KMS-11 (cell line): ENCODE measurements around the gene DPY19L1.

Experiments used
- H2AFZ ChIP-seq: fragments of 200-600 bp; sonication (generic); 2 replicates; pipeline ENCODE4 v1.6.1; 2016; ENCODE audit warnings: antibody characterized with exemption, mixed run types, low read depth
- H3K27ac ChIP-seq: fragments of 200-600 bp; sonication (generic); 2 replicates; pipeline ENCODE4 v1.6.1; 2016; ENCODE audit warnings: mild to moderate bottlenecking, mixed run types
- H3K27me3 ChIP-seq: fragments of 200-600 bp; sonication (generic); 2 replicates; pipeline ENCODE4 v1.6.1; 2017; ENCODE audit warnings: mild to moderate bottlenecking, low read depth, mixed run types, moderate library complexity; ENCODE audit not compliant: insufficient read depth
- H3K36me3 ChIP-seq: fragments of 200-600 bp; sonication (generic); 2 replicates; pipeline ENCODE4 v1.6.1; 2017; ENCODE audit warnings: mild to moderate bottlenecking, mixed run types; ENCODE audit not compliant: insufficient read depth
- H3K4me1 ChIP-seq: fragments of 200-600 bp; sonication (generic); 2 replicates; pipeline ENCODE4 v1.6.1; 2016; ENCODE audit warnings: mild to moderate bottlenecking, low read depth, mixed run types; ENCODE audit not compliant: poor library complexity, severe bottlenecking
- H3K4me2 ChIP-seq: fragments of 200-600 bp; sonication (generic); 2 replicates; pipeline ENCODE4 v1.7.0; 2016; ENCODE audit warnings: mild to moderate bottlenecking, mixed run types
- H3K4me3 ChIP-seq: fragments of 200-600 bp; sonication (generic); IDR thresholded peaks from 2 replicates; pipeline ENCODE4 v1.6.1; 2017; ENCODE audit warnings: low read depth, low read length, mixed read lengths; ENCODE audit not compliant: insufficient read depth
- H3K79me2 ChIP-seq: fragments of 200-600 bp; sonication (generic); 2 replicates; pipeline ENCODE4 v1.6.1; 2016; ENCODE audit warnings: low read depth, mixed run types; ENCODE audit not compliant: insufficient read depth
- H3K9ac ChIP-seq: fragments of 200-600 bp; sonication (generic); 2 replicates; pipeline ENCODE4 v1.6.1; 2016; ENCODE audit warnings: mild to moderate bottlenecking, mixed run types
- H4K20me1 ChIP-seq: fragments of 200-600 bp; sonication (generic); 2 replicates; pipeline ENCODE4 v1.6.1; 2016; ENCODE audit warnings: mild to moderate bottlenecking, mixed run types; ENCODE audit not compliant: insufficient read depth
- CTCF ChIP-seq: fragments of 200-600 bp; sonication (generic); conservative IDR thresholded peaks from 2 replicates; pipeline ENCODE4 v1.6.1; 2017; ENCODE audit warnings: low read depth, mild to moderate bottlenecking, antibody characterized with exemption, low read length, moderate library complexity, mixed read lengths

The DPY19L1 gene

GRCh38 chr7:35035511-35035961, 1.7 kb downstream of the DPY19L1 start:
- peaks cover 41% of the 10 kb centered on the region for H3K4me1 ChIP-seq
- H4K20me1 ChIP-seq: no peaks in the 10 kb centered on the region
- H2AFZ ChIP-seq: no peak overlapping the region
- H3K4me2 ChIP-seq: peak overlapping the region; percentile 96
- peak overlapping the region; percentile 57; the same call in 1 of the 2 replicates for H3K9ac ChIP-seq
- H3K36me3 ChIP-seq: no peaks in the 10 kb centered on the region
- H3K27ac ChIP-seq: peak overlapping the region; percentile 41
- no peak for TF ChIP-seq CTCF
- peaks cover 62% of the 10 kb centered on the region for H3K79me2 ChIP-seq
- H3K4me3 ChIP-seq: no peak overlapping the region
- H3K27me3 ChIP-seq: no peaks in the 10 kb centered on the region

GRCh38 chr7:35032166-35032565, 5.1 kb downstream of the DPY19L1 start:
- no peak for TF ChIP-seq CTCF
- H3K79me2 ChIP-seq: peaks cover 95% of the 10 kb centered on the region
- no peak overlapping the region for H3K4me3 ChIP-seq
- no peaks in the 10 kb centered on the region for H4K20me1 ChIP-seq
- no peak overlapping the region for H3K27ac ChIP-seq
- H3K4me1 ChIP-seq: peaks cover 49% of the 10 kb centered on the region
- no peak overlapping the region for H2AFZ ChIP-seq
- no peaks in the 10 kb centered on the region for H3K27me3 ChIP-seq
- H3K4me2 ChIP-seq: no peak overlapping the region; the same call in 1 of the 2 replicates
- H3K36me3 ChIP-seq: no peaks in the 10 kb centered on the region
- H3K9ac ChIP-seq: no peak overlapping the region

- Histone ChIP-seq H3K36me3 (no peaks in the 10 kb centered on the region), H3K9ac (no peak overlapping the region)
Measured at GRCh38 chr7:35030848-35031247, 6.4 kb downstream of the DPY19L1 start.

GRCh38 chr7:35029311-35029710, 8.0 kb downstream of the DPY19L1 start:
- Histone ChIP-seq H3K27me3 (no peaks in the 10 kb centered on the region), H2AFZ (no peak overlapping the region), H3K9ac (no peak overlapping the region), H3K4me2 (no peak overlapping the region), H3K4me3 (no peak overlapping the region), H4K20me1 (no peaks in the 10 kb centered on the region), H3K4me1 (peaks cover 63% of the 10 kb centered on the region), H3K36me3 (no peaks in the 10 kb centered on the region), H3K79me2 (peaks cover 98% of the 10 kb centered on the region), H3K27ac (no peak overlapping the region)
- no peak for TF ChIP-seq CTCF

More at GRCh38 chr7:35030848-35031247, 6.4 kb downstream of the DPY19L1 start:
- Histone ChIP-seq H3K4me2 (no peak overlapping the region), H3K4me1 (peaks cover 61% of the 10 kb centered on the region), H3K4me3 (no peak overlapping the region), H3K79me2 (peaks cover 100% of the 10 kb centered on the region), H2AFZ (no peak overlapping the region), H3K27me3 (no peaks in the 10 kb centered on the region), H3K27ac (no peak overlapping the region), H4K20me1 (no peaks in the 10 kb centered on the region)
- no peak for TF ChIP-seq CTCF
